Measurements from ENCODE around the gene CARMIL1.

Gene CARMIL1

GRCh38 chr6:25312034-25312620 lies 33.0 kb downstream of the CARMIL1 start:
- DNase-seq, result no peak

- DNase-seq, result no peak
Measured at GRCh38 chr6:25312703-25313102, 33.5 kb downstream of the CARMIL1 start.

- no peak for DNase-seq
Measured at GRCh38 chr6:25314509-25315175, 35.5 kb downstream of the CARMIL1 start.

- DNase-seq, result no peak
Measured at GRCh38 chr6:25315194-25316177, 36.3 kb downstream of the CARMIL1 start.

GRCh38 chr6:25316626-25317025 lies 37.5 kb downstream of the CARMIL1 start:
- DNase-seq, result no peak

GRCh38 chr6:25318589-25318988 lies 39.4 kb downstream of the CARMIL1 start:
- DNase-seq, result no peak

- no peak for DNase-seq
Measured at GRCh38 chr6:25320459-25320858, 41.3 kb downstream of the CARMIL1 start.

- DNase-seq, result no peak
Measured at GRCh38 chr6:25322692-25323091, 43.5 kb downstream of the CARMIL1 start.

GRCh38 chr6:25324066-25324762 lies 45.0 kb downstream of the CARMIL1 start:
- DNase-seq, result no peak

- no peak for DNase-seq
Measured at GRCh38 chr6:25326126-25326525, 47.0 kb downstream of the CARMIL1 start.

GRCh38 chr6:25326960-25327359 lies 47.8 kb downstream of the CARMIL1 start:
- DNase-seq, result no peak

- no peak for DNase-seq
Measured at GRCh38 chr6:25327432-25327831, 48.3 kb downstream of the CARMIL1 start.

- DNase-seq, result no peak
Measured at GRCh38 chr6:25329161-25329817, 50.1 kb downstream of the CARMIL1 start.

GRCh38 chr6:25329982-25330381 lies 50.8 kb downstream of the CARMIL1 start:
- no peak for DNase-seq

GRCh38 chr6:25330796-25331685 lies 51.9 kb downstream of the CARMIL1 start:
- DNase-seq, result no peak

- no peak for DNase-seq
Measured at GRCh38 chr6:25332165-25332564, 53.0 kb downstream of the CARMIL1 start.

GRCh38 chr6:25332655-25333071 lies 53.5 kb downstream of the CARMIL1 start:
- DNase-seq, result no peak

GRCh38 chr6:25333471-25333870 lies 54.3 kb downstream of the CARMIL1 start:
- no peak for DNase-seq

- no peak for DNase-seq
Measured at GRCh38 chr6:25334793-25335192, 55.6 kb downstream of the CARMIL1 start.

GRCh38 chr6:25336996-25337395 lies 57.8 kb downstream of the CARMIL1 start:
- no peak for DNase-seq

- DNase-seq, result no peak
Measured at GRCh38 chr6:25337431-25337830, 58.3 kb downstream of the CARMIL1 start.

Measured in NCI-H510A (cell line).